ENCODE results near the gene LSAMP.
A peak's percentile ranks its signal among the peaks of the same experiment; 100 is the strongest.
"Not testable (repeated sequence)": the region's sequence is repeated elsewhere in the genome, so short reads cannot be mapped to it uniquely, and the experiment has no call there.

The LSAMP gene

GRCh38 chr3:116111765-116112164 is 333.5 kb downstream of the LSAMP start:
- no peak for DNase-seq (ENCODE audit: low read depth, low spot score)

- no peak for DNase-seq (ENCODE audit: low read depth, low spot score)
These were observed 341.3 kb downstream of the LSAMP start for GRCh38 chr3:116103868-116104530.

GRCh38 chr3:116102037-116102436 is 343.2 kb downstream of the LSAMP start:
- DNase-seq (ENCODE audit: low read depth, low spot score): no peak

GRCh38 chr3:116097226-116097625 is 348.1 kb downstream of the LSAMP start:
- no peak for DNase-seq (ENCODE audit: low read depth, low spot score)

GRCh38 chr3:116096631-116097030 is 348.7 kb downstream of the LSAMP start:
- no peak for DNase-seq (ENCODE audit: low read depth, low spot score)

GRCh38 chr3:116093374-116093773 is 351.9 kb downstream of the LSAMP start:
- DNase-seq (ENCODE audit: low read depth, low spot score): no peak

- DNase-seq (ENCODE audit: low read depth, low spot score): no peak
These were observed 357.9 kb downstream of the LSAMP start for GRCh38 chr3:116087426-116087825.

- no peak for DNase-seq (ENCODE audit: low read depth, low spot score)
These were observed 360.1 kb downstream of the LSAMP start for GRCh38 chr3:116084999-116085791.

GRCh38 chr3:116083683-116084082 is 361.6 kb downstream of the LSAMP start:
- no peak for DNase-seq (ENCODE audit: low read depth, low spot score)

GRCh38 chr3:116078561-116078960 is 366.7 kb downstream of the LSAMP start:
- DNase-seq (ENCODE audit: low read depth, low spot score): no peak

- DNase-seq (ENCODE audit: low read depth, low spot score): no peak
These were observed 367.7 kb downstream of the LSAMP start for GRCh38 chr3:116077557-116077956.

- DNase-seq (ENCODE audit: low read depth, low spot score): no peak
These were observed 368.2 kb downstream of the LSAMP start for GRCh38 chr3:116077059-116077458.

- DNase-seq (ENCODE audit: low read depth, low spot score): not testable (repeated sequence)
These were observed 374.6 kb downstream of the LSAMP start for GRCh38 chr3:116070516-116071278.

- DNase-seq (ENCODE audit: low read depth, low spot score): no peak
These were observed 375.2 kb downstream of the LSAMP start for GRCh38 chr3:116070061-116070460.

GRCh38 chr3:116069024-116069423 is 376.3 kb downstream of the LSAMP start:
- DNase-seq (ENCODE audit: low read depth, low spot score): no peak

GRCh38 chr3:116067326-116067725 is 378.0 kb downstream of the LSAMP start:
- no peak for DNase-seq (ENCODE audit: low read depth, low spot score)

- no peak for DNase-seq (ENCODE audit: low read depth, low spot score)
These were observed 379.8 kb downstream of the LSAMP start for GRCh38 chr3:116065501-116065900.

- no peak for DNase-seq (ENCODE audit: low read depth, low spot score)
These were observed 380.6 kb downstream of the LSAMP start for GRCh38 chr3:116064646-116065045.

GRCh38 chr3:116059421-116060096 is 385.7 kb downstream of the LSAMP start:
- DNase-seq (ENCODE audit: low read depth, low spot score): peak; percentile 84

GRCh38 chr3:116058844-116059243 is 386.4 kb downstream of the LSAMP start:
- no peak for DNase-seq (ENCODE audit: low read depth, low spot score)

- DNase-seq (ENCODE audit: low read depth, low spot score): no peak
These were observed 387.8 kb downstream of the LSAMP start for GRCh38 chr3:116057400-116058006.
